WTC11 (cell line): ENCODE measurements around the gene LYST. TPM values are rescaled to one million over a fixed set of nuclear protein-coding genes. Genes with fewer than 3 reads are reported as not detected.

Experiments
- ATAC-seq: fragments of 200-7000 bp; cut with Tn5 transposase; 2 replicates; pipeline ENCODE4 v1.10.0; 2021; ENCODE audit warnings: mild to moderate bottlenecking, moderate library complexity
- CTCF ChIA-PET: fragments of 300-600 bp; sonication (Branson Sonifier 250); formaldehyde crosslinking; loops from one replicate; lab custom pipeline; 2021; ENCODE audit warnings: antibody characterized with exemption; lab: Charles Lee
- POLR2A ChIA-PET: fragments of 350-600 bp; sonication (Branson Sonifier 250); formaldehyde crosslinking; loops from one replicate; lab custom pipeline; 2021; ENCODE audit warnings: antibody characterized with exemption; lab: Charles Lee
- DNase-seq: peaks from one replicate; pipeline ENCODE4 v3.0.0; 2021; ENCODE audit warnings: low spot score
- H3K27ac Mint-ChIP-seq: 2 replicates; pipeline ENCODE4 v1.8.0; 2021; ENCODE audit warnings: mixed read lengths
- H3K27me3 Mint-ChIP-seq: 2 replicates; pipeline ENCODE4 v1.8.0; 2021; ENCODE audit warnings: low read depth, mild to moderate bottlenecking, moderate library complexity, mixed read lengths
- H3K36me3 Mint-ChIP-seq: 2 replicates; pipeline ENCODE4 v1.8.0; 2021; ENCODE audit warnings: mixed read lengths
- H3K4me1 Mint-ChIP-seq: 2 replicates; pipeline ENCODE4 v1.8.0; 2022; ENCODE audit warnings: mixed read lengths
- H3K4me3 Mint-ChIP-seq: 2 replicates; pipeline ENCODE4 v1.8.0; 2021; ENCODE audit warnings: mild to moderate bottlenecking, moderate library complexity, mixed read lengths
- H3K9me3 Mint-ChIP-seq: 2 replicates; pipeline ENCODE4 v1.8.0; 2021; ENCODE audit warnings: mixed read lengths
- ATF2 ChIP-seq: sonication (generic); formaldehyde crosslinking; IDR thresholded peaks from 2 replicates; pipeline ENCODE4 v1.8.1; 2022; ENCODE audit warnings: low read depth, missing genetic modification reagents, borderline replicate concordance
- CREM ChIP-seq: sonication (generic); formaldehyde crosslinking; IDR thresholded peaks from 2 replicates; pipeline ENCODE4 v1.8.1; 2022; ENCODE audit warnings: mild to moderate bottlenecking, missing genetic modification reagents, moderate library complexity
- E2F4 ChIP-seq: sonication (generic); formaldehyde crosslinking; IDR thresholded peaks from 2 replicates; pipeline ENCODE4 v1.8.1; 2022; ENCODE audit warnings: low read depth, mild to moderate bottlenecking, moderate library complexity, missing genetic modification reagents, borderline replicate concordance
- ELF4 ChIP-seq: sonication (generic); formaldehyde crosslinking; IDR thresholded peaks from 2 replicates; pipeline ENCODE4 v1.8.1; 2022; ENCODE audit warnings: low read depth, mild to moderate bottlenecking, moderate library complexity, missing genetic modification reagents
- FOXJ3 ChIP-seq: sonication (generic); formaldehyde crosslinking; IDR thresholded peaks from 2 replicates; pipeline ENCODE4 v1.9.0; 2021; ENCODE audit warnings: missing genetic modification reagents, mild to moderate bottlenecking, borderline replicate concordance
- IRF2 ChIP-seq: sonication (generic); formaldehyde crosslinking; IDR thresholded peaks from 2 replicates; pipeline ENCODE4 v1.8.0; 2022; ENCODE audit warnings: low read depth, missing genetic modification reagents, borderline replicate concordance
- JUN ChIP-seq: sonication (generic); formaldehyde crosslinking; IDR thresholded peaks from 2 replicates; pipeline ENCODE4 v1.8.0; 2023; ENCODE audit warnings: mild to moderate bottlenecking, missing genetic modification reagents
- NFYB ChIP-seq: sonication (generic); formaldehyde crosslinking; conservative IDR thresholded peaks from 2 replicates; pipeline ENCODE4 v1.8.0; 2022; ENCODE audit warnings: low read depth, missing genetic modification reagents
- NR1H2 ChIP-seq: sonication (generic); formaldehyde crosslinking; IDR thresholded peaks from 2 replicates; pipeline ENCODE4 v1.9.0; 2021; ENCODE audit warnings: mild to moderate bottlenecking, moderate library complexity, missing genetic modification reagents
- SOX15 ChIP-seq: fragments of 250-450 bp; sonication (Bioruptor Pico); IDR thresholded peaks from 2 replicates; pipeline ENCODE4 v1.9.0; 2021; ENCODE audit warnings: mild to moderate bottlenecking
- ZNF138 ChIP-seq: sonication (generic); formaldehyde crosslinking; conservative IDR thresholded peaks from 2 replicates; pipeline ENCODE4 v1.8.1; 2022; ENCODE audit warnings: mild to moderate bottlenecking, moderate library complexity, missing genetic modification reagents
- ZNF219 ChIP-seq: sonication (generic); formaldehyde crosslinking; IDR thresholded peaks from 2 replicates; pipeline ENCODE4 v1.8.0; 2023; ENCODE audit warnings: missing genetic modification reagents, mild to moderate bottlenecking, borderline replicate concordance
- ZNF281 ChIP-seq: sonication (generic); formaldehyde crosslinking; IDR thresholded peaks from 2 replicates; pipeline ENCODE4 v1.8.0; 2023; ENCODE audit warnings: mild to moderate bottlenecking, missing genetic modification reagents
- ZNF425 ChIP-seq: fragments of 250-450 bp; sonication (Bioruptor Pico); conservative IDR thresholded peaks from 2 replicates; pipeline ENCODE4 v1.9.0; 2021; ENCODE audit warnings: mild to moderate bottlenecking
- ZNF671 ChIP-seq: fragments of 250-450 bp; sonication (Bioruptor Pico); IDR thresholded peaks from 2 replicates; pipeline ENCODE4 v1.8.0; 2021; ENCODE audit warnings: mild to moderate bottlenecking
- total RNA-seq: library from RNA; stranded (reverse); gene quantifications from 3 replicates; pipeline ENCODE4 v1.2.3, GENCODE V29; 2021
- TF ChIP-seq, protein P1 (sequence below): fragments of 250-450 bp; sonication (Bioruptor Pico); IDR thresholded peaks from 2 replicates; pipeline ENCODE4 v1.9.0; 2021; ENCODE audit warnings: mild to moderate bottlenecking
- TF ChIP-seq, protein P2 (sequence below): sonication (generic); formaldehyde crosslinking; IDR thresholded peaks from 2 replicates; pipeline ENCODE4 v1.8.1; 2023; ENCODE audit warnings: mild to moderate bottlenecking, missing genetic modification reagents
- TF ChIP-seq, protein P3 (sequence below): fragments of 250-450 bp; sonication (Bioruptor Pico); IDR thresholded peaks from 2 replicates; pipeline ENCODE4 v1.9.0; 2021; ENCODE audit warnings: moderate library complexity, mild to moderate bottlenecking, inconsistent platforms, borderline replicate concordance

Gene LYST
- total RNA-seq, 1 experiment from 2014 or later, result 0.59 TPM

DNA sequence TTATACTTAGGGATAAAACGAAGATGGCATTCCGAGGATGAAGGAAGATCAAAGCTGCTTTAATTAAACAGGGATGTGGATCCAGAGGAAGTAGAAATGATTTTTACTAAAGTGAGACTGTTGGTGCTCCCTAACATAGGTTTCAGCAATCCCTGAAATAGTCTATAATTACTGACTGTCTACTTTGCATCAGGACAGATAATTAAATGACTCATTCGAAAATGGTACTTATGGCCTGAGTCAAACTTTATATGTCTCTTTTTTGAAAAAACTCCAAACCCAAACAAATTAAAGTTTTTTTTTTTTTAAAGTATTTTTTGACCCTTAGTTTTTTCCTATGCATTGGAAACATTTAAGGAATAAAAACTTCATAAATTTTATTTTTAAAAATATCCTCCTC lies 90.3 kb downstream of the LYST start:
- Mint-ChIP-seq H3K27ac (no peak overlapping the region), H3K36me3 (no peaks in the 10 kb centered on the region), H3K9me3 (no peaks in the 10 kb centered on the region), H3K4me3 (no peak overlapping the region), H3K4me1 (peaks cover 6% of the 10 kb centered on the region), H3K27me3 (no peaks in the 10 kb centered on the region)
- ATAC-seq (no peak), DNase-seq (no peak)
- no peak for TF ChIP-seq IRF2 (CRISPR knock-in tag)
- TF ChIP-seq, protein P1, sequence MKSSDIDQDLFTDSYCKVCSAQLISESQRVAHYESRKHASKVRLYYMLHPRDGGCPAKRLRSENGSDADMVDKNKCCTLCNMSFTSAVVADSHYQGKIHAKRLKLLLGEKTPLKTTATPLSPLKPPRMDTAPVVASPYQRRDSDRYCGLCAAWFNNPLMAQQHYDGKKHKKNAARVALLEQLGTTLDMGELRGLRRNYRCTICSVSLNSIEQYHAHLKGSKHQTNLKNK, result no peak
- no peak for TF ChIP-seq ZNF425 (CRISPR knock-in tag)
- TF ChIP-seq ZNF671 (CRISPR knock-in tag), result no peak
- no peak for TF ChIP-seq SOX15 (CRISPR knock-in tag)
- no peak for TF ChIP-seq ZNF281 (CRISPR knock-in tag)
- TF ChIP-seq NR1H2 (CRISPR knock-in tag), result no peak
- TF ChIP-seq CREM (CRISPR knock-in tag), result no peak
- no peak for TF ChIP-seq ELF4 (CRISPR knock-in tag)
- TF ChIP-seq E2F4 (CRISPR knock-in tag), result no peak
- TF ChIP-seq NFYB (CRISPR knock-in tag), result no peak
- ChIA-PET CTCF (no interaction called here), POLR2A (no interaction called here)

DNA sequence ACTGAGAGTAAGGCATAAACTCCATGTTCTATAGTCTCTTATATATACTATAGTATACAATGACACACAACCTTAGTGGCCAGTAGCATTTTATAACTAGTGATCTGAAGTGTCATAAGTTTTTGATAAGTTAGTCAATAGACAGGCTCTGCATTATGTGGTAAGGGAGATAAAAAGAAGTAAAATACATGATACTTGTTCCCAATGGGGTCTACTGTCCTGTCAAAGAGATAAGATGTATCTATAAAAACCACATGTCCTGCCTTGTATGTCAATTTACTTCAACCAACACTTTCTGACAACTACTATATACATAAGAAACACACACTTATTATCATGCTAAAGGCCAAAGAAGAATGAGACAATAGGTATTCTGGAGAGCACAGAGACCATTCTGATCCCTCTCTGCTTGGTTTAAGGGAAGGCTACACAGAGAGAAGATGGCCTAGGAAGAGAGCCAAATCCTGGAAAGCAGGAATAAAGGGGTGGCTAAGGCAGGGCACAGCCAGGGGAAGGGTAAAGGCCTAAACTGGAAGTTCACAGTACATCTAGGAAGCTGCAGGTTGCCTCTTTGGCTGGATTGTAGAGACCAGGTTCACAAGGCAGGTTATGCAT lies 91.4 kb downstream of the LYST start:
- peak; percentile 92 for ATAC-seq
- POLR2A ChIA-PET, result no interaction called here
- Mint-ChIP-seq H3K27me3 (no peaks in the 10 kb centered on the region), H3K4me1 (peaks cover 6% of the 10 kb centered on the region), H3K4me3 (no peak overlapping the region), H3K9me3 (no peaks in the 10 kb centered on the region), H3K36me3 (no peaks in the 10 kb centered on the region), H3K27ac (peak overlapping the region; percentile 1; the same call in 1 of the 2 replicates)
- CTCF ChIA-PET, result no interaction called here
- no peak for TF ChIP-seq ZNF219
- no peak for TF ChIP-seq FOXJ3 (CRISPR knock-in tag)
- TF ChIP-seq SOX15 (CRISPR knock-in tag), result no peak
- TF ChIP-seq ZNF138 (CRISPR knock-in tag), result no peak
- no peak for TF ChIP-seq ATF2 (CRISPR knock-in tag)
- TF ChIP-seq, protein P2, sequence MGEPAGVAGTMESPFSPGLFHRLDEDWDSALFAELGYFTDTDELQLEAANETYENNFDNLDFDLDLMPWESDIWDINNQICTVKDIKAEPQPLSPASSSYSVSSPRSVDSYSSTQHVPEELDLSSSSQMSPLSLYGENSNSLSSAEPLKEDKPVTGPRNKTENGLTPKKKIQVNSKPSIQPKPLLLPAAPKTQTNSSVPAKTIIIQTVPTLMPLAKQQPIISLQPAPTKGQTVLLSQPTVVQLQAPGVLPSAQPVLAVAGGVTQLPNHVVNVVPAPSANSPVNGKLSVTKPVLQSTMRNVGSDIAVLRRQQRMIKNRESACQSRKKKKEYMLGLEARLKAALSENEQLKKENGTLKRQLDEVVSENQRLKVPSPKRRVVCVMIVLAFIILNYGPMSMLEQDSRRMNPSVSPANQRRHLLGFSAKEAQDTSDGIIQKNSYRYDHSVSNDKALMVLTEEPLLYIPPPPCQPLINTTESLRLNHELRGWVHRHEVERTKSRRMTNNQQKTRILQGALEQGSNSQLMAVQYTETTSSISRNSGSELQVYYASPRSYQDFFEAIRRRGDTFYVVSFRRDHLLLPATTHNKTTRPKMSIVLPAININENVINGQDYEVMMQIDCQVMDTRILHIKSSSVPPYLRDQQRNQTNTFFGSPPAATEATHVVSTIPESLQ (CRISPR knock-in tag), result no peak
- TF ChIP-seq JUN (CRISPR knock-in tag), result no peak
- TF ChIP-seq, protein P3, sequence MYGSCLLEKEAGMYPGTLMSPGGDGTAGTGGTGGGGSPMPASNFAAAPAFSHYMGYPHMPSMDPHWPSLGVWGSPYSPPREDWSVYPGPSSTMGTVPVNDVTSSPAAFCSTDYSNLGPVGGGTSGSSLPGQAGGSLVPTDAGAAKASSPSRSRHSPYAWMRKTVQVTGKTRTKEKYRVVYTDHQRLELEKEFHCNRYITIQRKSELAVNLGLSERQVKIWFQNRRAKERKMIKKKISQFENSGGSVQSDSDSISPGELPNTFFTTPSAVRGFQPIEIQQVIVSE (CRISPR knock-in tag), result no peak
- DNase-seq, result no peak
